ENCODE data around the gene TGM1.

DNA sequence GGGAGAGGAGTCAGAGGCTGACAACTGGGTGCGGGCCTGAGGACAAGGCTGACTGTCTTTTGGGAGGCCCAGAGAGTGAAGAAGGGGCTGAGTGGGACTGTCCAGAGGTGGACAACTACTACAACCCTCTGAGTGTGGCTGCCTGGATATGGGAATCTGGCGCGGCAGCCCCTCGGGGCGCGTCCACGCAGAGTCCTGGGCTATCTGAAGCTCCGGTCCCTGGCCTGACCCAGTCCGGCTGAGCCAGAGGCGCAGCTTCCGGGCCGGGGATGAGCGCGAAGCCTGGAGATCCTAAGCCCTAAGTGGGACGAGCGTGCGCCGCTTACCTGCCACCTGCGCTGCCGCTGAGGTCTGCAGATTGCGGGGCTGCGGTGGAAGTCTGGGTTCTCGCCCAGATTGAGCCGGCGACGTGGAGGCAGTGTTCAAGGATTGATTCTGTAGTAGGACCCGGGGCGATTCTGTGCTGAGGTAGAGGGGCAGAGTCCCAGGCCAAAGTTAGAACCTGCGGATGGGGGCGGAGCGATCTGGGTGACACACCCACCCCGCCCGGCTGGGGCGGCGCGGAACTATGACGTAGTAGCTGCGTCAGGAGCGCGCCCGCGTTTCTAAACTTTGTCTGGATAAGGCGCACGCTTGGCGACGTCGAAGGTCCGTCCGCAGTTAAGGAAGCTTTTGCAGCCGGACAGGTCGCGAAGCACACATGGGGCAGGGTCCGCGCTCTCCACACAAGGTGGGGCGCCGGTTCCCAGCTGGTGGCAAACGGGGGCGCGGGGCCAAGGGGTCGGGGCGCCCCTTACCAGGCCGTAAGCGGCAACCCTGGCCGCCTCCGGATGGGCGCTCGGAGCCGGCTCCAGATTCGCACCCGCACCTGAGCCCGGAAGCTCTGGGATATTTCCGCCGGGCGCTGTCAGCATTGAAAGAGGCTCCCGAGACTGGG is 36.5 kb upstream of the TGM1 start, which contains the start of the genes DHRS1 and NOP9:
- TF ChIP-seq, protein P1, sequence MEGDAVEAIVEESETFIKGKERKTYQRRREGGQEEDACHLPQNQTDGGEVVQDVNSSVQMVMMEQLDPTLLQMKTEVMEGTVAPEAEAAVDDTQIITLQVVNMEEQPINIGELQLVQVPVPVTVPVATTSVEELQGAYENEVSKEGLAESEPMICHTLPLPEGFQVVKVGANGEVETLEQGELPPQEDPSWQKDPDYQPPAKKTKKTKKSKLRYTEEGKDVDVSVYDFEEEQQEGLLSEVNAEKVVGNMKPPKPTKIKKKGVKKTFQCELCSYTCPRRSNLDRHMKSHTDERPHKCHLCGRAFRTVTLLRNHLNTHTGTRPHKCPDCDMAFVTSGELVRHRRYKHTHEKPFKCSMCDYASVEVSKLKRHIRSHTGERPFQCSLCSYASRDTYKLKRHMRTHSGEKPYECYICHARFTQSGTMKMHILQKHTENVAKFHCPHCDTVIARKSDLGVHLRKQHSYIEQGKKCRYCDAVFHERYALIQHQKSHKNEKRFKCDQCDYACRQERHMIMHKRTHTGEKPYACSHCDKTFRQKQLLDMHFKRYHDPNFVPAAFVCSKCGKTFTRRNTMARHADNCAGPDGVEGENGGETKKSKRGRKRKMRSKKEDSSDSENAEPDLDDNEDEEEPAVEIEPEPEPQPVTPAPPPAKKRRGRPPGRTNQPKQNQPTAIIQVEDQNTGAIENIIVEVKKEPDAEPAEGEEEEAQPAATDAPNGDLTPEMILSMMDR (IDR thresholded peaks at IDR 0.05), result no peak
- TF ChIP-seq POLR2A (IDR thresholded peaks at IDR 0.05), result peak; percentile 61 to 73
